GM21447 (cell line): Measurements from ENCODE around the gene PXDC1.
"Not testable (repeated sequence)": the region's sequence is repeated elsewhere in the genome, so short reads cannot be mapped to it uniquely, and the experiment has no call there.

Experiments used
- ATAC-seq: cut with Tn5 transposase; IDR thresholded peaks from one replicate; pipeline ENCODE4 v1.9.1; 2021; ENCODE audit not compliant: unreplicated experiment

The PXDC1 gene

GRCh38 chr6:3683331-3683730 is 68.2 kb downstream of the PXDC1 start:
- no peak for ATAC-seq

GRCh38 chr6:3678946-3679345 is 72.6 kb downstream of the PXDC1 start:
- no peak for ATAC-seq

GRCh38 chr6:3677751-3678150 is 73.8 kb downstream of the PXDC1 start:
- not testable (repeated sequence) for ATAC-seq

- ATAC-seq: not testable (repeated sequence)
Observed at GRCh38 chr6:3677351-3677750, 74.2 kb downstream of the PXDC1 start.
